ENCODE results near the gene SHROOM3.

SHROOM3 gene

GRCh38 chr4:76525751-76526150, 90.7 kb downstream of the SHROOM3 start:
- Histone ChIP-seq H3K27ac (no peak overlapping the region), H3K4me1 (ENCODE audit: control insufficient read depth in 1 of 2, insufficient read depth in 1 of 2, low read depth in 1 of 2, low read length in 1 of 2) (no peaks in the 10 kb centered on the region), H3K36me3 (no peaks in the 10 kb centered on the region), H3K9me3 (no peaks in the 10 kb centered on the region), H3K4me3 (ENCODE audit: low read depth in 1 of 2, low read length in 1 of 2) (no peak overlapping the region), H3K27me3 (peaks cover 2% of the 10 kb centered on the region)
- TF ChIP-seq CTCF (IDR thresholded peaks at IDR 0.05) = no peak

- TF ChIP-seq CTCF (IDR thresholded peaks at IDR 0.05) = no peak
- Histone ChIP-seq H3K36me3 (no peaks in the 10 kb centered on the region), H3K4me1 (ENCODE audit: control insufficient read depth in 1 of 2, insufficient read depth in 1 of 2, low read depth in 1 of 2, low read length in 1 of 2) (no peaks in the 10 kb centered on the region), H3K27me3 (peaks cover 10% of the 10 kb centered on the region), H3K9me3 (no peaks in the 10 kb centered on the region), H3K4me3 (ENCODE audit: low read depth in 1 of 2, low read length in 1 of 2) (no peak overlapping the region), H3K27ac (no peak overlapping the region)
Observed at GRCh38 chr4:76526585-76526990, 91.6 kb downstream of the SHROOM3 start.

GRCh38 chr4:76527666-76528065, 92.6 kb downstream of the SHROOM3 start:
- H3K4me1 ChIP-seq (ENCODE audit: control insufficient read depth in 1 of 2, insufficient read depth in 1 of 2, low read depth in 1 of 2, low read length in 1 of 2) = no peaks in the 10 kb centered on the region
- no peak overlapping the region for H3K27ac ChIP-seq
- no peak for TF ChIP-seq CTCF (IDR thresholded peaks at IDR 0.05)
- H3K36me3 ChIP-seq = no peaks in the 10 kb centered on the region
- peaks cover 10% of the 10 kb centered on the region for H3K27me3 ChIP-seq
- H3K9me3 ChIP-seq = no peaks in the 10 kb centered on the region
- no peak overlapping the region for H3K4me3 ChIP-seq (ENCODE audit: low read depth in 1 of 2, low read length in 1 of 2)

- no peak overlapping the region for H3K27ac ChIP-seq
- TF ChIP-seq CTCF (IDR thresholded peaks at IDR 0.05) = no peak
- H3K36me3 ChIP-seq = no peaks in the 10 kb centered on the region
- H3K27me3 ChIP-seq = peaks cover 10% of the 10 kb centered on the region
- H3K9me3 ChIP-seq = no peaks in the 10 kb centered on the region
- no peak overlapping the region for H3K4me3 ChIP-seq (ENCODE audit: low read depth in 1 of 2, low read length in 1 of 2)
- H3K4me1 ChIP-seq (ENCODE audit: control insufficient read depth in 1 of 2, insufficient read depth in 1 of 2, low read depth in 1 of 2, low read length in 1 of 2) = no peaks in the 10 kb centered on the region
Observed at GRCh38 chr4:76531597-76531996, 96.6 kb downstream of the SHROOM3 start.

- no peaks in the 10 kb centered on the region for H3K4me1 ChIP-seq (ENCODE audit: control insufficient read depth in 1 of 2, insufficient read depth in 1 of 2, low read depth in 1 of 2, low read length in 1 of 2)
- H3K27me3 ChIP-seq = peaks cover 10% of the 10 kb centered on the region
- H3K27ac ChIP-seq = no peak overlapping the region
- no peaks in the 10 kb centered on the region for H3K9me3 ChIP-seq
- TF ChIP-seq CTCF (IDR thresholded peaks at IDR 0.05) = no peak
- no peaks in the 10 kb centered on the region for H3K36me3 ChIP-seq
- H3K4me3 ChIP-seq (ENCODE audit: low read depth in 1 of 2, low read length in 1 of 2) = no peak overlapping the region
Observed at GRCh38 chr4:76532805-76533204, 97.8 kb downstream of the SHROOM3 start.

- Histone ChIP-seq H3K36me3 (no peaks in the 10 kb centered on the region), H3K9me3 (no peaks in the 10 kb centered on the region), H3K4me1 (ENCODE audit: control insufficient read depth in 1 of 2, insufficient read depth in 1 of 2, low read depth in 1 of 2, low read length in 1 of 2) (no peaks in the 10 kb centered on the region), H3K27ac (no peak overlapping the region), H3K4me3 (ENCODE audit: low read depth in 1 of 2, low read length in 1 of 2) (no peak overlapping the region), H3K27me3 (peaks cover 10% of the 10 kb centered on the region)
- TF ChIP-seq CTCF (IDR thresholded peaks at IDR 0.05) = no peak
Observed at GRCh38 chr4:76533314-76533713, 98.3 kb downstream of the SHROOM3 start.
